Measurements from ENCODE around the gene ZNF213.

ZNF213 gene

GRCh38 chr16:3101018-3101840 lies 33.6 kb upstream of the ZNF213 start:
- no peak for DNase-seq (ENCODE audit: low read depth)

- no peak for DNase-seq (ENCODE audit: low read depth)
Measured at GRCh38 chr16:3101841-3102470, 32.9 kb upstream of the ZNF213 start.

DNA sequence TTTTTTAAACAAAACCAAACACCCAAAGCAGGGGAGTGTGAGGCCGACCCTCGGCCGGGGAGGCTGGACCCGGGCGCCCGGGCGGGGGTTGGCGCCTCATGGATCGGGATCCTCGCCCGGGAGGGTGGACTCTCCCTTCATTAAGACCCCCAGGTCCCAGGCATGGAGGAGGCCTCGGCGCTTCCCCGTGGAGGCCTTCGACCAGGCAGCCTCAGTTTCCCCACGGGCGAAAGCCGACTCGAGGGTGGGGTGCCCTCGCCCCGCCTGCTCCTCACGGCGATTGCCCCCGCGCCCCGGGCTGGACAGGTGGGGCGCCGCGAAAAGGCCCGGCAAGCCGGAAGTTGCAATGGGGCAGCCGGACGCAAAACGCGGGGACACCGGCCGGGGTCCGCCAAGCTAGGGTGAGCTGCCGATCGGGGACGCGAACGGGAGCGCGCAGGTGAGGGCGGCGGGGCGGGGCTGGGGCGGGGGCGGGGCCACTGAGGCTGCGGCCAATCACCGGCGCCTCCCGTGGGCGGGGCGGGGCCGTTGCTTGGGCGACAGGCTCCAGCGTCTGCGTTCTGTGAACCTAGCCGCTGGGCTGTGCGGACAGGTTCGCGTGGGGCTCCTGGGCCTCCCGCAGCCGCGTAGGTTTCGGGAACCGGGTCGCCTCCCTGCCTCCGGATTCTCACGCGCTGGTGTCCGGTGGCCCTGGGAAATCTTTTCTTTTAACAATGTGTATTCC lies 28.5 kb upstream of the ZNF213 start:
- DNase-seq (ENCODE audit: low read depth): peak; percentile 84

DNA sequence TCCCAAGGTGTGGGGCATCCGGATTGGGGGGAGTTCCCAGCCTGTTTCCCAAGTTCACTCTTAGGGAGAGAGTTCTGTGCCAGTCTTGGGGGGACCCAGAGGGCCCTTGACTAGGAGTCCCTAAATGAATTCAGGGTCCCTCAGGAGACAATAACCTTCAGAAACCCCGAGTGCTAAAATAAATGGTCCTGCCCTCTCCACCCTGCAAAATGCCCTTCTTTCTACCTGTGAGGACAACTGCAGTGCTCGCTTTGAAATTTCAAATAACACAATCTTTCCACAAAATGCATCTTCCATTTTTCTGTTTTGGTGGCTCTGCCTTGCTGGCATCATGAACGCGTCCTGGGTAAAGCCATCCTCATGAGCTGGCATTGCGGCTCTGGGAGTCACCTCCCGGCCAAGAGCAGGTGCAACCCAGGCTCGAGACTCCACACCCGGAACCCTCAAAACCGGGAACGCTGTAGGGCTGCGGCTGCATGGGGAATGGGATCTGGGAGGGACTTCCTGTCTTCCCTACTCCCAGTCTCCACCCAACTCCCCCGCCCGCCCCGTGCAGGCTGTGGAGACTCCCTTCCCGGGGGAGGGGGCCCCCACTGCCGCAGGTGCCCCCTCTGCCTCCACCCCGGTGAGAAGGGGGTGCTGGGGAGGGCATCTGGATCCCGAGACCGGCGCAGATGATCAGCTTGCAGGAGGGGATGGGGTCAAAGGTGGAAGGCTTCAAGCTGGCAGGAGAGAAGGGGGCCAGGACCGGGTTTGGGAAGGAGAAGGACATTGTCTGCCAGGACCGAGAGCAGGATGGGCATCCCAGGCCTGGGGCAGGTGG lies 22.6 kb upstream of the ZNF213 start, which contains the start of gene ZNF205:
Gene ZNF205 (plus strand): TSS at position 529 of the 823 bp plus-strand sequence. CDS start 845 bp downstream, outside the sequence.
- DNase-seq (ENCODE audit: low read depth): no peak

GRCh38 chr16:3112881-3113574 lies 21.8 kb upstream of the ZNF213 start:
- no peak for DNase-seq (ENCODE audit: low read depth)

DNA sequence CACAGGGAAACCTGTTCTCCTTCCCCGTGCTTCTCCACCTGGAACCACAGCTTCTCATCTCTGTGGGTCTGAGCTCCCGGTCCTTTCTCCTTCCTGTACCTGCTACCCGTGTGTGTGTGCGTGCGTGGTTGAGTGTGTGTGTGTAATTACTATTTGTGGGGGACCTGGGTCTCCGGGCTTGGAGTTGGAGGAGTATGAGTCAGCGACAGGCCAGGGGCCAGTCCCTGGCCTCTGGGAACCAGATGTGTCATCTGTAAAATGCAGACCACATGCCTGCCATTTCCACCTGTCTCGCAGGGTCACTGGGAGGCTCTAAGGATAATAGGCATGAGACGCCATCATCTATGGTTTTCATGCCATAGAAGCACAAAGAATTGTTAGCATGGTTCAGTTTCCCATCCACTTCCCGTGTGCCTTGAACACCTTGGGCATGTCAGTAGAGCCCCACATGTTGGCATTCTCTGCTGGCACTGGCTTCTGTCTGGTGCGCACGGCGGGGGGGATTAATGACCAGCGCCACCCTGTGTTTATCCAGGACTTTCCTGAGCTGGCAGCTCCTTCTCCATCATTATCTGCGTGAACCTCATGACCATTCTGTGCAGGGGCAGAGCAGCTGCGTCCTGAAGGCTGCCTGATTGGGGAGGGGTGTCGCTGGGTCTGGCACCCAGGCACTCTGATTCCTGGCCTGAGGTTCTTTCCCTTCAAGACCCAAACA lies 20.9 kb upstream of the ZNF213 start:
- DNase-seq (ENCODE audit: low read depth): no peak

GRCh38 chr16:3115003-3115402 lies 19.8 kb upstream of the ZNF213 start:
- no peak for DNase-seq (ENCODE audit: low read depth)

- no peak for DNase-seq (ENCODE audit: low read depth)
Measured at GRCh38 chr16:3115561-3115960, 19.3 kb upstream of the ZNF213 start.

- no peak for DNase-seq (ENCODE audit: low read depth)
Measured at GRCh38 chr16:3118204-3118790, 16.5 kb upstream of the ZNF213 start.

- DNase-seq (ENCODE audit: low read depth): no peak
Measured at GRCh38 chr16:3118846-3119245, 16.0 kb upstream of the ZNF213 start.

DNA sequence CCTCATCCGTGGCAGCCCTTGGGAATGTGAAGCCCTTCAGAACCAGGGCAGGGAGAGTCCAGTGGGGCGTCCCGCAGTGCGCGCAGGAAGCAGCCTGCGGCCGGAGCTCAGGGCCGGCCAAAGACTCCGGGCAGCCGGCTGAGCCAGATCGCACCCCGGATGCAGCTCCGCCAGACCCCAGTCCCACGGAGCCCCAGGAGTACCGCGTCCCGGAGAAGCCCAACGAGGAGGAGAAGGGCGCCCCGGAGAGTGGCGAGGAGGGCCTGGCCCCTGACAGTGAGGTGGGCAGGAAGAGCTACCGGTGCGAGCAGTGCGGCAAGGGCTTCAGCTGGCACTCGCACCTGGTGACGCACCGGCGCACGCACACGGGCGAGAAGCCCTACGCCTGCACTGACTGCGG lies 15.5 kb upstream of the ZNF213 start:
- DNase-seq (ENCODE audit: low read depth): no peak

- no peak for DNase-seq (ENCODE audit: low read depth)
Measured at GRCh38 chr16:3119701-3120408, 15.0 kb upstream of the ZNF213 start.

GRCh38 chr16:3120435-3120834 lies 14.4 kb upstream of the ZNF213 start:
- no peak for DNase-seq (ENCODE audit: low read depth)

GRCh38 chr16:3121851-3122467 lies 12.9 kb upstream of the ZNF213 start:
- no peak for DNase-seq (ENCODE audit: low read depth)

DNA sequence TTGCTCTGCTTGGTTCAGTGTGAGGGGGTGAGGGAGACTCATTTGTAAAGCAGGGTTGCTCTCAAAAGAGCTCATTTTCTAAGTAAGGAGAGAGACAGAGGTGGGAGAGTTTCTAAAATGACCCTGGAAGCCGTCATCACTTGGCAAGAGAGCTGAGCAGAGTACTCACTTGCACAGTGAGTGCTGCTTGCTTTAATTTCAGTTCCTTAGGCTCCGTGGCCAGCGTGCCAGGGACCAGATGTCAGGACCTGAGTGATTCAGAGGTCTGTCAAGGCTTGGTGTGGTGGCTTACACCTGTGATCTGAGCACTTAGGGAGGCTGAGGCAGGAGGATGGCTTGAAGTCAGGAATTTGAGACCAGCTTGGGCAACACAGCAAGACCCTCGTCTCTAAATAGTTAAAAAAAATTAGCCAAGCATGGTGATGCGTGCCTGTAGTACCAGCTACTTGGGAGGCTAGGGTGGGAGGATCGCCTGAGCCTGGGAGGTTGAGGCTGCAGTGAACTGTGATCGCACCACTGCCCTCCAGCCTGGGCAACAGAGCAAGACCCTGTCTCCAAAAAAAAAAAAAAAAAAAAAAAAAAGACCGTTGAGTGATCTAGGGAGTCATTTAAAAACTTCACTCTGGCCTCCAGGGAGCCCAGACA lies 11.8 kb upstream of the ZNF213 start:
- DNase-seq (ENCODE audit: low read depth): no peak

GRCh38 chr16:3123986-3124886 lies 10.6 kb upstream of the ZNF213 start:
- peak; percentile 91 for DNase-seq (ENCODE audit: low read depth)

- no peak for DNase-seq (ENCODE audit: low read depth)
Measured at GRCh38 chr16:3127745-3128144, 7.1 kb upstream of the ZNF213 start.
